HepG2 (cell line): ENCODE results near the gene GGT7. TPM values are rescaled to one million over a fixed set of nuclear protein-coding genes. Genes with fewer than 3 reads are reported as not detected.
A peak's percentile ranks its signal among the peaks of the same experiment; 100 is the strongest.

Experiments used
- CEBPG ChIP-seq: IDR thresholded peaks from 2 replicates; pipeline ENCODE4 v1.6.1; 2016
- CSRNP2 ChIP-seq: sonication (generic); formaldehyde crosslinking; conservative IDR thresholded peaks from 2 replicates; pipeline ENCODE4 v1.8.0; 2022; ENCODE audit warnings: low read depth, missing genetic modification reagents
- FOXK1 ChIP-seq: sonication (generic); formaldehyde crosslinking; IDR thresholded peaks from 2 replicates; pipeline ENCODE4 v1.4.0; 2020; ENCODE audit warnings: low read depth, missing genetic modification reagents, borderline replicate concordance
- KDM5A ChIP-seq: fragments of 200-600 bp; sonication (generic); IDR thresholded peaks from 2 replicates; pipeline ENCODE4 v1.7.0; 2018; ENCODE audit warnings: antibody characterized with exemption, mild to moderate bottlenecking, low read length, borderline replicate concordance
- KDM6A ChIP-seq: IDR thresholded peaks from 2 replicates; pipeline ENCODE4 v1.6.1; 2016; ENCODE audit warnings: low read depth
- MYC ChIP-seq: sonication (generic); formaldehyde crosslinking; IDR thresholded peaks from 2 replicates; pipeline ENCODE4 v1.9.0; 2021; ENCODE audit warnings: missing genetic modification reagents, borderline replicate concordance
- NFYB ChIP-seq: sonication (generic); formaldehyde crosslinking; IDR thresholded peaks from 2 replicates; pipeline ENCODE4 v1.4.0; 2020; ENCODE audit warnings: missing genetic modification reagents
- RFXANK ChIP-seq: IDR thresholded peaks from 2 replicates; pipeline ENCODE4 v1.6.1; 2016
- SPEN ChIP-seq: sonication (generic); formaldehyde crosslinking; IDR thresholded peaks from 2 replicates; pipeline ENCODE4 v1.5.1; 2020; ENCODE audit warnings: low read depth, mild to moderate bottlenecking, missing genetic modification reagents
- TBX3 ChIP-seq: fragments of 450-650 bp; IDR thresholded peaks from 2 replicates; pipeline ENCODE4 v1.6.1; 2017; ENCODE audit warnings: antibody characterized with exemption, mild to moderate bottlenecking, inconsistent platforms, borderline replicate concordance
- U2AF1 ChIP-seq: fragments of 200-400 bp; formaldehyde crosslinking; optimal IDR thresholded peaks from 2 replicates; pipeline ENCODE3; 2017; ENCODE audit warnings: mild to moderate bottlenecking, low read depth, low read length
- ZBTB46 ChIP-seq: sonication (generic); formaldehyde crosslinking; IDR thresholded peaks from 2 replicates; pipeline ENCODE4 v1.4.0; 2020; ENCODE audit warnings: mild to moderate bottlenecking, missing genetic modification reagents, borderline replicate concordance
- ZFP90 ChIP-seq: sonication (generic); formaldehyde crosslinking; IDR thresholded peaks from 2 replicates; pipeline ENCODE4 v1.8.0; 2022; ENCODE audit warnings: missing genetic modification reagents, mild to moderate bottlenecking, inconsistent platforms, borderline replicate concordance
- ZNF513 ChIP-seq: sonication (generic); formaldehyde crosslinking; conservative IDR thresholded peaks from 2 replicates; pipeline ENCODE4 v1.5.0; 2020; ENCODE audit warnings: missing genetic modification reagents
- ZNF570 ChIP-seq: sonication (generic); formaldehyde crosslinking; IDR thresholded peaks from 2 replicates; pipeline ENCODE4 v1.4.0; 2020; ENCODE audit warnings: mild to moderate bottlenecking, missing genetic modification reagents, borderline replicate concordance
- ZNF605 ChIP-seq: sonication (generic); formaldehyde crosslinking; IDR thresholded peaks from 2 replicates; pipeline ENCODE4 v1.8.0; 2022; ENCODE audit warnings: mild to moderate bottlenecking, missing genetic modification reagents
- ZNF713 ChIP-seq: sonication (generic); formaldehyde crosslinking; IDR thresholded peaks from 2 replicates; pipeline ENCODE4 v1.4.0; 2020; ENCODE audit warnings: mild to moderate bottlenecking, missing genetic modification reagents
- ZNF782 ChIP-seq: sonication (generic); formaldehyde crosslinking; IDR thresholded peaks from 2 replicates; pipeline ENCODE4 v1.4.0; 2020; ENCODE audit warnings: missing genetic modification reagents, mild to moderate bottlenecking, borderline replicate concordance
- ZNF788 ChIP-seq: sonication (generic); formaldehyde crosslinking; IDR thresholded peaks from 2 replicates; pipeline ENCODE4 v1.5.0; 2020; ENCODE audit warnings: mild to moderate bottlenecking, missing genetic modification reagents, borderline replicate concordance
- ZNF790 ChIP-seq: sonication (generic); formaldehyde crosslinking; IDR thresholded peaks from 2 replicates; pipeline ENCODE4 v1.8.0; 2022; ENCODE audit warnings: missing genetic modification reagents, mild to moderate bottlenecking, borderline replicate concordance
- polyA plus RNA-seq, 8 experiments: library from polyadenylated mRNA; depleted of rRNA in 3 of 8; stranded (reverse) in 7 of 8; unstranded in 1 of 8; fragments of >200 nt; fragmentation: Illumina TruSeq in 4 of 8; extraction: Trizol in 4 of 8; gene quantifications; 2 replicates each; pipeline versions ENCODE4 v1.2.1 to v1.2.3, GENCODE V29; 2011 to 2016; ENCODE audit warnings: low read depth in 4 of 8, missing spikeins in 1 of 8, mixed read lengths in 1 of 8; ENCODE audit not compliant: insufficient read depth in 1 of 8
- total RNA-seq, 5 experiments: library from RNA; depleted of rRNA; stranded (reverse); fragments of >200 nt; fragmentation: Illumina TruSeq; extraction: Trizol; gene quantifications; 2 replicates each; pipeline ENCODE4 v1.2.3, GENCODE V29; 2016; ENCODE audit warnings: low read depth in 1 of 5
- TF ChIP-seq, protein P1 (sequence below): sonication (generic); formaldehyde crosslinking; IDR thresholded peaks from 2 replicates; pipeline ENCODE4 v1.5.0; 2020; ENCODE audit warnings: mild to moderate bottlenecking, missing genetic modification reagents, borderline replicate concordance

GGT7 gene
- total and polyA plus RNA-seq, 2 of the 13 experiments (the other 11 are each of a cell fraction or from before 2014, with no cell fraction given), result 6.6 to 23.0 TPM

- TF ChIP-seq, protein P1, sequence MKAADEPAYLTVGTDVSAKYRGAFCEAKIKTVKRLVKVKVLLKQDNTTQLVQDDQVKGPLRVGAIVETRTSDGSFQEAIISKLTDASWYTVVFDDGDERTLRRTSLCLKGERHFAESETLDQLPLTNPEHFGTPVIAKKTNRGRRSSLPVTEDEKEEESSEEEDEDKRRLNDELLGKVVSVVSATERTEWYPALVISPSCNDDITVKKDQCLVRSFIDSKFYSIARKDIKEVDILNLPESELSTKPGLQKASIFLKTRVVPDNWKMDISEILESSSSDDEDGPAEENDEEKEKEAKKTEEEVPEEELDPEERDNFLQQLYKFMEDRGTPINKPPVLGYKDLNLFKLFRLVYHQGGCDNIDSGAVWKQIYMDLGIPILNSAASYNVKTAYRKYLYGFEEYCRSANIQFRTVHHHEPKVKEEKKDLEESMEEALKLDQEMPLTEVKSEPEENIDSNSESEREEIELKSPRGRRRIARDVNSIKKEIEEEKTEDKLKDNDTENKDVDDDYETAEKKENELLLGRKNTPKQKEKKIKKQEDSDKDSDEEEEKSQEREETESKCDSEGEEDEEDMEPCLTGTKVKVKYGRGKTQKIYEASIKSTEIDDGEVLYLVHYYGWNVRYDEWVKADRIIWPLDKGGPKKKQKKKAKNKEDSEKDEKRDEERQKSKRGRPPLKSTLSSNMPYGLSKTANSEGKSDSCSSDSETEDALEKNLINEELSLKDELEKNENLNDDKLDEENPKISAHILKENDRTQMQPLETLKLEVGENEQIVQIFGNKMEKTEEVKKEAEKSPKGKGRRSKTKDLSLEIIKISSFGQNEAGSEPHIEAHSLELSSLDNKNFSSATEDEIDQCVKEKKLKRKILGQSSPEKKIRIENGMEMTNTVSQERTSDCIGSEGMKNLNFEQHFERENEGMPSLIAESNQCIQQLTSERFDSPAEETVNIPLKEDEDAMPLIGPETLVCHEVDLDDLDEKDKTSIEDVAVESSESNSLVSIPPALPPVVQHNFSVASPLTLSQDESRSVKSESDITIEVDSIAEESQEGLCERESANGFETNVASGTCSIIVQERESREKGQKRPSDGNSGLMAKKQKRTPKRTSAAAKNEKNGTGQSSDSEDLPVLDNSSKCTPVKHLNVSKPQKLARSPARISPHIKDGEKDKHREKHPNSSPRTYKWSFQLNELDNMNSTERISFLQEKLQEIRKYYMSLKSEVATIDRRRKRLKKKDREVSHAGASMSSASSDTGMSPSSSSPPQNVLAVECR (CRISPR knock-in tag), result peak; percentile 96
- TF ChIP-seq RFXANK (CRISPR knock-in tag), result peak; percentile 85; the same call in 1 of the 2 replicates
- TF ChIP-seq ZBTB46 (CRISPR knock-in tag), result no peak
- peak; percentile 99 for TF ChIP-seq ZNF788 (CRISPR knock-in tag)
- TF ChIP-seq KDM6A (CRISPR knock-in tag), result no peak
- TF ChIP-seq ZNF782 (CRISPR knock-in tag), result no peak; the same call in 1 of the 2 replicates
- no peak for TF ChIP-seq U2AF1
- TF ChIP-seq ZNF570, result no peak
- TF ChIP-seq ZNF605 (CRISPR knock-in tag), result peak; percentile 69
- TF ChIP-seq MYC (CRISPR knock-in tag), result peak; percentile 84; the same call in 1 of the 2 replicates
- TF ChIP-seq NFYB (CRISPR knock-in tag), result peak; percentile 25; the same call in 1 of the 2 replicates
- TF ChIP-seq ZNF790 (CRISPR knock-in tag), result peak; percentile 73; the same call in 1 of the 2 replicates
- TF ChIP-seq FOXK1 (CRISPR knock-in tag), result peak; percentile 85; the same call in 1 of the 2 replicates
- no peak; the same call in 1 of the 2 replicates for TF ChIP-seq ZFP90 (CRISPR knock-in tag)
- TF ChIP-seq KDM5A, result peak; percentile 54; the same call in 1 of the 2 replicates
- TF ChIP-seq CSRNP2, result no peak
- TF ChIP-seq SPEN (CRISPR knock-in tag), result peak; percentile 98
- peak; percentile 36; the same call in 1 of the 2 replicates for TF ChIP-seq CEBPG
- TF ChIP-seq TBX3, result no peak
- TF ChIP-seq ZNF513 (CRISPR knock-in tag), result no peak
- TF ChIP-seq ZNF713 (CRISPR knock-in tag), result no peak
These were observed at the start of gene GGT7 (continued) for GRCh38 chr20:34872622-34873224.
